Panc1 (cell line): Measurements from ENCODE around the gene GSTO2. TPM values are rescaled to one million over a fixed set of nuclear protein-coding genes. Genes with fewer than 3 reads are reported as not detected.
"Not testable (repeated sequence)": the region's sequence is repeated elsewhere in the genome, so short reads cannot be mapped to it uniquely, and the experiment has no call there.

Source experiments
- ATAC-seq: fragments of 200-7000 bp; cut with Tn5 transposase; 2 replicates; pipeline ENCODE4 v1.9.1; 2020; ENCODE audit warnings: mild to moderate bottlenecking, moderate library complexity
- BruUV-seq: library from RNA; stranded (reverse); fragments of 400-500 nt; replicated peaks from 2 replicates; lab custom pipeline; 2021; lab: Mats Ljungman, UMichigan
- CTCF ChIA-PET: fragments of 300-600 bp; sonication (Branson Sonifier 250); formaldehyde crosslinking; loops from one replicate; lab custom pipeline; 2022; ENCODE audit warnings: antibody characterized with exemption; lab: Charles Lee
- POLR2A ChIA-PET: fragments of 300-600 bp; sonication (Branson Sonifier 250); formaldehyde crosslinking; loops from one replicate; lab custom pipeline; 2022; ENCODE audit warnings: antibody characterized with exemption; lab: Charles Lee
- DNase-seq: peaks from one replicate; pipeline ENCODE4 v3.0.0-alpha.2; 2010; ENCODE audit warnings: low read depth, low spot score
- H3K27ac ChIP-seq: 2 replicates; pipeline ENCODE4 v1.5.1; 2011; ENCODE audit warnings: mild to moderate bottlenecking, low read length, inconsistent platforms
- H3K27me3 ChIP-seq: fragments of 200-500 bp; sonication (Bioruptor generic); 2 replicates; pipeline ENCODE4 v1.6.0; 2014; ENCODE audit warnings: low read length, inconsistent platforms; ENCODE audit not compliant: control insufficient read depth, insufficient read depth
- H3K36me3 ChIP-seq: fragments of 200-500 bp; sonication (Bioruptor generic); 2 replicates; pipeline ENCODE4 v1.5.1; 2014; ENCODE audit warnings: inconsistent platforms, mild to moderate bottlenecking, low read length, moderate library complexity; ENCODE audit not compliant: control insufficient read depth, insufficient read depth
- H3K4me1 ChIP-seq: 2 replicates; pipeline ENCODE4 v1.5.1; 2011; ENCODE audit warnings: inconsistent platforms, mild to moderate bottlenecking, low read length, moderate library complexity; ENCODE audit not compliant: control insufficient read depth, insufficient read depth
- H3K4me3 ChIP-seq, 2 experiments: 2 replicates each; pipeline ENCODE4 v1.5.1; 2011 to 2012; ENCODE audit warnings: low read depth in 2 of 2, low read length in 2 of 2, mild to moderate bottlenecking in 2 of 2, inconsistent platforms in 1 of 2, moderate library complexity in 1 of 2
- H3K9me3 ChIP-seq: fragments of 200-500 bp; sonication (Bioruptor generic); 2 replicates; pipeline ENCODE4 v1.5.1; 2014; ENCODE audit warnings: low read depth, mild to moderate bottlenecking, inconsistent platforms, low read length, moderate library complexity; ENCODE audit not compliant: control insufficient read depth, insufficient read depth
- CTCF ChIP-seq: fragments of 450-650 bp; IDR thresholded peaks from 2 replicates; pipeline ENCODE4 v1.5.1; 2017; ENCODE audit warnings: mild to moderate bottlenecking
- POLR2AphosphoS5 ChIP-seq: IDR thresholded peaks from 2 replicates; pipeline ENCODE4 v1.6.1; 2012; ENCODE audit warnings: mild to moderate bottlenecking, low read depth, low read length, moderate library complexity
- SIN3A ChIP-seq: IDR thresholded peaks from 2 replicates; pipeline ENCODE4 v1.6.1; 2012; ENCODE audit warnings: low read depth, mild to moderate bottlenecking, low read length, moderate library complexity, borderline replicate concordance; ENCODE audit not compliant: insufficient read depth
- TCF7L2 ChIP-seq: IDR thresholded peaks from 2 replicates; pipeline ENCODE4 v1.6.1; 2011; ENCODE audit warnings: mild to moderate bottlenecking, low read depth, low read length, inconsistent platforms
- in situ Hi-C: cut with HindIII; loops from 2 replicates; pipeline ENCODE4 v1.10.0; 2016; ENCODE audit warnings: low sequenced_read_pairs, low pct_unique_long_range_greater_than_20kb
- intact Hi-C: fragments of 100-400 bp; cut with micrococcal nuclease; formaldehyde crosslinking; loops from one replicate; pipeline ENCODE4 v1.10.0; 2022; ENCODE audit not compliant: unreplicated experiment
- total RNA-seq: library from RNA; stranded (reverse); gene quantifications from one replicate; pipeline ENCODE4 v1.2.1, GENCODE V29; 2021; ENCODE audit not compliant: unreplicated experiment
- TF ChIP-seq, protein P1 (sequence below), 2 experiments: IDR thresholded peaks; 2 replicates each; pipeline ENCODE4 v1.6.1; 2011 to 2012; ENCODE audit warnings: low read depth in 2 of 2, control low read depth in 1 of 2, low read length in 1 of 2, mild to moderate bottlenecking in 1 of 2, moderate library complexity in 1 of 2; ENCODE audit not compliant: insufficient read depth in 1 of 2

Gene GSTO2
- total RNA-seq, 1 experiment from 2014 or later = 28.5 TPM

DNA sequence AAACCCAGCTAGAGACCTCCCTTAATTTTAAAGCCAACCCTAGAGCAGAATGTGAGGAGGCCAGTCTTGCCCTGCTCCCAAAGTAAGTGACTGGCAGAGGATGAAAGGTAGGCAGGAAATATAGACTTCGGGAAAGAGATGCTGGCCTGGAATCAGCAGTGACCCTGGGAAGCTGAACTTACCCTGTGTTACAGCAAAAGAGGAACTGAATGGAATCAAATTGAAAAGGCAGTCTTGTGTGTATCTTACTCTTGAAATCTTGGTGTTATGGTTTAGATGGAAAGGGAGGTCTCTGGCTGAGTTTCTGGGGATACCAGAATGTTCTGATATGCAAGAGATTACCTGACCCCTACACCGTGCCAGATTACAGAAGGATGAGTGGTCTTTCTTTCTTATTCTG is 28.9 kb upstream of the GSTO2 start:
- H3K4me1 ChIP-seq = no peaks in the 10 kb centered on the region
- no peak for ATAC-seq
- H3K36me3 ChIP-seq = no peaks in the 10 kb centered on the region
- CTCF ChIA-PET = no interaction called here
- intact Hi-C loops = no loop called here
- no peak overlapping the region for H3K27ac ChIP-seq
- BruUV-seq = no TSS peak
- H3K9me3 ChIP-seq = peaks cover 2% of the 10 kb centered on the region; the same call in 1 of the 2 replicates
- TF ChIP-seq CTCF (no peak), POLR2AphosphoS5 (no peak), SIN3A (no peak), TCF7L2 (no peak)
- TF ChIP-seq, protein P1, sequence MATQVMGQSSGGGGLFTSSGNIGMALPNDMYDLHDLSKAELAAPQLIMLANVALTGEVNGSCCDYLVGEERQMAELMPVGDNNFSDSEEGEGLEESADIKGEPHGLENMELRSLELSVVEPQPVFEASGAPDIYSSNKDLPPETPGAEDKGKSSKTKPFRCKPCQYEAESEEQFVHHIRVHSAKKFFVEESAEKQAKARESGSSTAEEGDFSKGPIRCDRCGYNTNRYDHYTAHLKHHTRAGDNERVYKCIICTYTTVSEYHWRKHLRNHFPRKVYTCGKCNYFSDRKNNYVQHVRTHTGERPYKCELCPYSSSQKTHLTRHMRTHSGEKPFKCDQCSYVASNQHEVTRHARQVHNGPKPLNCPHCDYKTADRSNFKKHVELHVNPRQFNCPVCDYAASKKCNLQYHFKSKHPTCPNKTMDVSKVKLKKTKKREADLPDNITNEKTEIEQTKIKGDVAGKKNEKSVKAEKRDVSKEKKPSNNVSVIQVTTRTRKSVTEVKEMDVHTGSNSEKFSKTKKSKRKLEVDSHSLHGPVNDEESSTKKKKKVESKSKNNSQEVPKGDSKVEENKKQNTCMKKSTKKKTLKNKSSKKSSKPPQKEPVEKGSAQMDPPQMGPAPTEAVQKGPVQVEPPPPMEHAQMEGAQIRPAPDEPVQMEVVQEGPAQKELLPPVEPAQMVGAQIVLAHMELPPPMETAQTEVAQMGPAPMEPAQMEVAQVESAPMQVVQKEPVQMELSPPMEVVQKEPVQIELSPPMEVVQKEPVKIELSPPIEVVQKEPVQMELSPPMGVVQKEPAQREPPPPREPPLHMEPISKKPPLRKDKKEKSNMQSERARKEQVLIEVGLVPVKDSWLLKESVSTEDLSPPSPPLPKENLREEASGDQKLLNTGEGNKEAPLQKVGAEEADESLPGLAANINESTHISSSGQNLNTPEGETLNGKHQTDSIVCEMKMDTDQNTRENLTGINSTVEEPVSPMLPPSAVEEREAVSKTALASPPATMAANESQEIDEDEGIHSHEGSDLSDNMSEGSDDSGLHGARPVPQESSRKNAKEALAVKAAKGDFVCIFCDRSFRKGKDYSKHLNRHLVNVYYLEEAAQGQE (IDR thresholded peaks at IDR 0.05; ENCODE audit: insufficient read depth in 1 of 2, low read depth in 2 of 2, low read length in 1 of 2) = no peak
- H3K27me3 ChIP-seq = peaks cover 12% of the 10 kb centered on the region; the same call in 1 of the 2 replicates
- POLR2A ChIA-PET = no interaction called here
- in situ Hi-C loops = no loop called here
- DNase-seq = no peak
- H3K4me3 ChIP-seq = no peak overlapping the region

DNA sequence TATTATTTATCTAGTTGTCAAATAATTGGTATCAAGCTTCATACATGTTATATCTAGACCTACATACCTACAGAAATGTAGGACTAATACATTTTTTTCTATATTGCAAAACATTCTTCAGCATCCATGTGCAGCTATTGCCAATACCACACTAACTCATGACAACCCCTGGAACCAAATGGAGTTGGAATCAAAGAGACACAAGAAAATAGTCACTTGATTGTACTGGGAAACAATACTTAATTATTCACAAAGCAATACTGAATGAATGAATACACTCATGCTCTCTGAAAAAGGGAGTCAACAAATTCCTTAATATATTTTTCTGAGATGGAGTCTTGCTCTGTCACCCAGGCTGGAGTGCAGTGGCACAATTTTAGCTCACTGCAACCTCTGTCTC is 26.4 kb upstream of the GSTO2 start:
- POLR2A ChIA-PET = no interaction called here
- H3K36me3 ChIP-seq = no peaks in the 10 kb centered on the region
- intact Hi-C loops (no loop called here), in situ Hi-C loops (no loop called here)
- no peak overlapping the region for H3K4me3 ChIP-seq
- H3K9me3 ChIP-seq = no peaks in the 10 kb centered on the region
- H3K27ac ChIP-seq = no peak overlapping the region
- no peak for DNase-seq
- ATAC-seq = no peak
- CTCF ChIA-PET = no interaction called here
- H3K4me1 ChIP-seq = no peaks in the 10 kb centered on the region
- H3K27me3 ChIP-seq = peaks cover 12% of the 10 kb centered on the region; the same call in 1 of the 2 replicates
- BruUV-seq = no TSS peak
- TF ChIP-seq CTCF = no peak
- no peak for TF ChIP-seq SIN3A
- no peak for TF ChIP-seq POLR2AphosphoS5
- TF ChIP-seq TCF7L2 = no peak
- TF ChIP-seq, protein P1 (IDR thresholded peaks at IDR 0.05; ENCODE audit: insufficient read depth in 1 of 2, low read depth in 2 of 2, low read length in 1 of 2) = no peak

GRCh38 chr10:104243009-104243408 is 26.0 kb upstream of the GSTO2 start:
- intact Hi-C loops, H3K36me3 ChIP-seq, H3K9me3 ChIP-seq, CTCF ChIA-PET, BruUV-seq, DNase-seq, H3K27ac ChIP-seq, H3K4me1 ChIP-seq, H3K4me3 ChIP-seq, POLR2A ChIA-PET, in situ Hi-C loops, ATAC-seq: not testable (repeated sequence)
- H3K27me3 ChIP-seq = peaks cover 12% of the 10 kb centered on the region; the same call in 1 of the 2 replicates
